ENCODE data around the gene ZNF70. TPM values are rescaled to one million over a fixed set of nuclear protein-coding genes. Genes with fewer than 3 reads are reported as not detected.
A peak's percentile ranks its signal among the peaks of the same experiment; 100 is the strongest.
"Not testable (repeated sequence)": the region's sequence is repeated elsewhere in the genome, so short reads cannot be mapped to it uniquely, and the experiment has no call there.

The ZNF70 gene
- total RNA-seq, 2 donors from 2014 or later: 5.9 to 8.8 TPM

GRCh38 chr22:23744001-23744400 lies 6.9 kb downstream of the ZNF70 start:
- Mint-ChIP-seq H3K4me3 (no peak overlapping the region), H3K36me3 (peaks cover 12% of the 10 kb centered on the region), H3K4me1 (ENCODE audit: low read depth in 2 of 2) (peaks cover 0 to 7% of the 10 kb centered on the region in 2 donors), H3K27me3 (no peaks in the 10 kb centered on the region), H3K27ac (no peak overlapping the region), H3K9me3 (no peaks in the 10 kb centered on the region)
- no peak for ATAC-seq
- DNase-seq (ENCODE audit: low spot score): no peak

- Mint-ChIP-seq H3K36me3 (peaks cover 12% of the 10 kb centered on the region), H3K27me3 (no peaks in the 10 kb centered on the region), H3K27ac (no peak overlapping the region), H3K4me3 (no peak overlapping the region), H3K4me1 (ENCODE audit: low read depth in 2 of 2) (peaks cover 0 to 7% of the 10 kb centered on the region in 2 donors), H3K9me3 (no peaks in the 10 kb centered on the region)
- DNase-seq (ENCODE audit: low spot score) (no peak), ATAC-seq (no peak)
These were observed 7.6 kb downstream of the ZNF70 start for GRCh38 chr22:23743303-23743705.

GRCh38 chr22:23742505-23743264 lies 8.2 kb downstream of the ZNF70 start:
- H3K36me3 Mint-ChIP-seq: peaks cover 12% of the 10 kb centered on the region
- H3K9me3 Mint-ChIP-seq: no peaks in the 10 kb centered on the region
- H3K4me3 Mint-ChIP-seq: no peak overlapping the region
- peak in 1 of 2 donors; percentile 31 for ATAC-seq
- no peak overlapping the region for H3K27ac Mint-ChIP-seq
- no peaks in the 10 kb centered on the region for H3K27me3 Mint-ChIP-seq
- peaks cover 0 to 7% of the 10 kb centered on the region in 2 donors for H3K4me1 Mint-ChIP-seq (ENCODE audit: low read depth in 2 of 2)
- DNase-seq (ENCODE audit: low spot score): no peak

GRCh38 chr22:23737696-23738095 lies 13.2 kb downstream of the ZNF70 start:
- no peak for DNase-seq (ENCODE audit: low spot score)
- no peaks in the 10 kb centered on the region for H3K27me3 Mint-ChIP-seq
- H3K36me3 Mint-ChIP-seq: no peaks in the 10 kb centered on the region
- peaks cover 0 to 3% of the 10 kb centered on the region in 2 donors for H3K4me1 Mint-ChIP-seq (ENCODE audit: low read depth in 2 of 2)
- H3K4me3 Mint-ChIP-seq: no peak overlapping the region
- no peak for ATAC-seq
- H3K9me3 Mint-ChIP-seq: no peaks in the 10 kb centered on the region
- H3K27ac Mint-ChIP-seq: no peak overlapping the region

GRCh38 chr22:23728108-23728507 lies 22.8 kb downstream of the ZNF70 start:
- H3K4me1 Mint-ChIP-seq (ENCODE audit: low read depth in 2 of 2); H3K27ac Mint-ChIP-seq; H3K27me3 Mint-ChIP-seq; ATAC-seq; H3K36me3 Mint-ChIP-seq; DNase-seq (ENCODE audit: low spot score); H3K4me3 Mint-ChIP-seq; H3K9me3 Mint-ChIP-seq: not testable (repeated sequence)

GRCh38 chr22:23722724-23723123 lies 28.2 kb downstream of the ZNF70 start:
- H3K4me1 Mint-ChIP-seq (ENCODE audit: low read depth in 2 of 2): no peaks in the 10 kb centered on the region
- H3K9me3 Mint-ChIP-seq: no peaks in the 10 kb centered on the region
- ATAC-seq (no peak), DNase-seq (ENCODE audit: low spot score) (no peak)
- no peak overlapping the region for H3K4me3 Mint-ChIP-seq
- peaks cover 2 to 6% of the 10 kb centered on the region in 2 donors for H3K27me3 Mint-ChIP-seq
- H3K27ac Mint-ChIP-seq: no peak overlapping the region
- no peaks in the 10 kb centered on the region for H3K36me3 Mint-ChIP-seq

GRCh38 chr22:23722160-23722559 lies 28.8 kb downstream of the ZNF70 start:
- no peaks in the 10 kb centered on the region for H3K9me3 Mint-ChIP-seq
- H3K36me3 Mint-ChIP-seq: no peaks in the 10 kb centered on the region
- DNase-seq (ENCODE audit: low spot score) (no peak), ATAC-seq (no peak)
- H3K27ac Mint-ChIP-seq: no peak overlapping the region
- H3K27me3 Mint-ChIP-seq: peaks cover 2 to 6% of the 10 kb centered on the region in 2 donors
- H3K4me3 Mint-ChIP-seq: no peak overlapping the region
- H3K4me1 Mint-ChIP-seq (ENCODE audit: low read depth in 2 of 2): no peaks in the 10 kb centered on the region

- peaks cover 0 to 2% of the 10 kb centered on the region in 2 donors for H3K4me1 Mint-ChIP-seq (ENCODE audit: low read depth in 2 of 2)
- DNase-seq (ENCODE audit: low spot score) (no peak), ATAC-seq (no peak)
- H3K36me3 Mint-ChIP-seq: no peaks in the 10 kb centered on the region
- no peaks in the 10 kb centered on the region for H3K27me3 Mint-ChIP-seq
- H3K9me3 Mint-ChIP-seq: no peaks in the 10 kb centered on the region
- no peak overlapping the region for H3K4me3 Mint-ChIP-seq
- no peak overlapping the region for H3K27ac Mint-ChIP-seq
These were observed 30.1 kb downstream of the ZNF70 start for GRCh38 chr22:23720855-23721254.

GRCh38 chr22:23718371-23719165 lies 32.3 kb downstream of the ZNF70 start:
- H3K27me3 Mint-ChIP-seq: no peaks in the 10 kb centered on the region
- H3K4me1 Mint-ChIP-seq (ENCODE audit: low read depth in 2 of 2): peaks cover 6 to 14% of the 10 kb centered on the region in 2 donors
- no peak for DNase-seq (ENCODE audit: low spot score)
- no peak for ATAC-seq
- H3K9me3 Mint-ChIP-seq: no peaks in the 10 kb centered on the region
- H3K27ac Mint-ChIP-seq: peak overlapping the region in 1 of 2 donors; percentile 87
- no peaks in the 10 kb centered on the region for H3K36me3 Mint-ChIP-seq
- no peak overlapping the region for H3K4me3 Mint-ChIP-seq

- Mint-ChIP-seq H3K9me3 (no peaks in the 10 kb centered on the region), H3K27ac (peak overlapping the region; percentile 76 to 87), H3K36me3 (no peaks in the 10 kb centered on the region), H3K27me3 (no peaks in the 10 kb centered on the region), H3K4me3 (peak overlapping the region; percentile 73), H3K4me1 (ENCODE audit: low read depth in 2 of 2) (peaks cover 6 to 14% of the 10 kb centered on the region in 2 donors)
- ATAC-seq (peak; percentile 91 to 95), DNase-seq (ENCODE audit: low spot score) (peak; percentile 87)
These were observed 33.8 kb downstream of the ZNF70 start for GRCh38 chr22:23716811-23717801.

- H3K27ac Mint-ChIP-seq: peak overlapping the region; percentile 49 to 87
- H3K36me3 Mint-ChIP-seq: peaks cover 6% of the 10 kb centered on the region
- no peaks in the 10 kb centered on the region for H3K27me3 Mint-ChIP-seq
- peak overlapping the region; percentile 73 for H3K4me3 Mint-ChIP-seq
- no peaks in the 10 kb centered on the region for H3K9me3 Mint-ChIP-seq
- DNase-seq (ENCODE audit: low spot score) (no peak), ATAC-seq (no peak)
- H3K4me1 Mint-ChIP-seq (ENCODE audit: low read depth in 2 of 2): peaks cover 8 to 14% of the 10 kb centered on the region in 2 donors
These were observed 35.0 kb downstream of the ZNF70 start for GRCh38 chr22:23715806-23716375.

GRCh38 chr22:23714596-23715578 lies 36.0 kb downstream of the ZNF70 start:
- Mint-ChIP-seq H3K27ac (peak overlapping the region; percentile 49 to 87), H3K36me3 (peaks cover 16% of the 10 kb centered on the region), H3K4me1 (ENCODE audit: low read depth in 2 of 2) (peaks cover 14 to 18% of the 10 kb centered on the region in 2 donors), H3K27me3 (no peaks in the 10 kb centered on the region), H3K9me3 (no peaks in the 10 kb centered on the region), H3K4me3 (peak overlapping the region; percentile 73)
- ATAC-seq: no peak
- DNase-seq (ENCODE audit: low spot score): no peak
